ENCODE results near the gene LAMB4.

DNA sequence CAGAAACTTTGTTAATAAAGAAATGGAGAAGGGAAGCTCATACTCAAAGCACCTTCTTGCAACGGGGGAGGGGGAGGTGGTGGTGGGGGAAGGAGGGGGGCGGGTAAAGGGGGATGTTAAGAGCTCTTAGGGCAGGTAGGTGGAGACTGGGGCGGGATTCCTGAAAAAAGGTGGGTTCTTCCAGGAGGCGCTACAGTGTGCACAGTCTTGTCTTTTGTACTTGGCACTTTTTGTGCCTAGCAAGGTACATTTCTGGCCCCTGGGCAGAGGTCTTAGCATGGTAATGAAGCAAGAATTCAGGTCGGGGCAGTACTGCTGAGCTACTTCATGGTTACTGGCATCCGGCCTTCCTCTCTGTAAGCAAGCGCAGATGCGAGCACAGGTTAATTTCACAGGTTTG, 15.2 kb upstream of the LAMB4 start:
- TF ChIP-seq, protein P1, sequence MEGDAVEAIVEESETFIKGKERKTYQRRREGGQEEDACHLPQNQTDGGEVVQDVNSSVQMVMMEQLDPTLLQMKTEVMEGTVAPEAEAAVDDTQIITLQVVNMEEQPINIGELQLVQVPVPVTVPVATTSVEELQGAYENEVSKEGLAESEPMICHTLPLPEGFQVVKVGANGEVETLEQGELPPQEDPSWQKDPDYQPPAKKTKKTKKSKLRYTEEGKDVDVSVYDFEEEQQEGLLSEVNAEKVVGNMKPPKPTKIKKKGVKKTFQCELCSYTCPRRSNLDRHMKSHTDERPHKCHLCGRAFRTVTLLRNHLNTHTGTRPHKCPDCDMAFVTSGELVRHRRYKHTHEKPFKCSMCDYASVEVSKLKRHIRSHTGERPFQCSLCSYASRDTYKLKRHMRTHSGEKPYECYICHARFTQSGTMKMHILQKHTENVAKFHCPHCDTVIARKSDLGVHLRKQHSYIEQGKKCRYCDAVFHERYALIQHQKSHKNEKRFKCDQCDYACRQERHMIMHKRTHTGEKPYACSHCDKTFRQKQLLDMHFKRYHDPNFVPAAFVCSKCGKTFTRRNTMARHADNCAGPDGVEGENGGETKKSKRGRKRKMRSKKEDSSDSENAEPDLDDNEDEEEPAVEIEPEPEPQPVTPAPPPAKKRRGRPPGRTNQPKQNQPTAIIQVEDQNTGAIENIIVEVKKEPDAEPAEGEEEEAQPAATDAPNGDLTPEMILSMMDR (IDR thresholded peaks at IDR 0.05; ENCODE audit: low read depth, low read length): no peak
- TF ChIP-seq POLR2A (IDR thresholded peaks at IDR 0.05; ENCODE audit: extremely low read depth, insufficient read length): no peak
- no peak for TF ChIP-seq MYC (IDR thresholded peaks at IDR 0.05; ENCODE audit: low read depth, low read length)
- TF ChIP-seq, protein P2, sequence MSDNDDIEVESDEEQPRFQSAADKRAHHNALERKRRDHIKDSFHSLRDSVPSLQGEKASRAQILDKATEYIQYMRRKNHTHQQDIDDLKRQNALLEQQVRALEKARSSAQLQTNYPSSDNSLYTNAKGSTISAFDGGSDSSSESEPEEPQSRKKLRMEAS (IDR thresholded peaks at IDR 0.05; ENCODE audit: low read depth, low read length): no peak

Measured in NB4 (cell line).